Measurements from ENCODE around the gene RNF144A.

The RNF144A gene

GRCh38 chr2:6906165-6906741 is 11.0 kb upstream of the RNF144A start:
- no peak for DNase-seq (ENCODE audit: low read depth in 2 of 3, low spot score in 2 of 3)

- DNase-seq (ENCODE audit: low read depth in 2 of 3, low spot score in 2 of 3) = no peak
These were observed 8.9 kb upstream of the RNF144A start for GRCh38 chr2:6908291-6908690.

- DNase-seq (ENCODE audit: low read depth in 2 of 3, low spot score in 2 of 3) = no peak
These were observed 7.5 kb upstream of the RNF144A start for GRCh38 chr2:6909431-6910385.

GRCh38 chr2:6911721-6912120 is 5.5 kb upstream of the RNF144A start:
- no peak for DNase-seq (ENCODE audit: low read depth in 2 of 3, low spot score in 2 of 3)

- DNase-seq (ENCODE audit: low read depth in 2 of 3, low spot score in 2 of 3) = no peak
These were observed 3.6 kb upstream of the RNF144A start for GRCh38 chr2:6913415-6914157.

- no peak for DNase-seq (ENCODE audit: low read depth in 2 of 3, low spot score in 2 of 3)
These were observed 2.4 kb upstream of the RNF144A start for GRCh38 chr2:6914828-6915227.

- no peak for DNase-seq (ENCODE audit: low read depth in 2 of 3, low spot score in 2 of 3)
These were observed 1.8 kb upstream of the RNF144A start for GRCh38 chr2:6915399-6915798.

GRCh38 chr2:6916224-6916623 is 988 bp upstream of the RNF144A start:
- no peak for DNase-seq (ENCODE audit: low read depth in 2 of 3, low spot score in 2 of 3)

GRCh38 chr2:6916736-6917070 is 509 bp upstream of the RNF144A start:
- DNase-seq (ENCODE audit: low read depth in 2 of 3, low spot score in 2 of 3) = no peak

GRCh38 chr2:6917761-6918421 is 679 bp downstream of the RNF144A start:
- no peak for DNase-seq (ENCODE audit: low read depth in 2 of 3, low spot score in 2 of 3)

- DNase-seq (ENCODE audit: low read depth in 2 of 3, low spot score in 2 of 3) = no peak
These were observed 2.9 kb downstream of the RNF144A start for GRCh38 chr2:6919901-6920742.

- DNase-seq (ENCODE audit: low read depth in 2 of 3, low spot score in 2 of 3) = no peak
These were observed 3.5 kb downstream of the RNF144A start for GRCh38 chr2:6920743-6921064.

- DNase-seq (ENCODE audit: low read depth in 2 of 3, low spot score in 2 of 3) = no peak
These were observed 4.2 kb downstream of the RNF144A start for GRCh38 chr2:6921321-6921922.

- no peak for DNase-seq (ENCODE audit: low read depth in 2 of 3, low spot score in 2 of 3)
These were observed 5.0 kb downstream of the RNF144A start for GRCh38 chr2:6922201-6922656.

- no peak for DNase-seq (ENCODE audit: low read depth in 2 of 3, low spot score in 2 of 3)
These were observed 6.1 kb downstream of the RNF144A start for GRCh38 chr2:6923319-6923718.

GRCh38 chr2:6924101-6924923 is 7.1 kb downstream of the RNF144A start:
- DNase-seq (ENCODE audit: low read depth in 2 of 3, low spot score in 2 of 3) = no peak

GRCh38 chr2:6924924-6925409 is 7.8 kb downstream of the RNF144A start:
- no peak for DNase-seq (ENCODE audit: low read depth in 2 of 3, low spot score in 2 of 3)

GRCh38 chr2:6926071-6926732 is 9.0 kb downstream of the RNF144A start:
- no peak for DNase-seq (ENCODE audit: low read depth in 2 of 3, low spot score in 2 of 3)

GRCh38 chr2:6927186-6927585 is 10.0 kb downstream of the RNF144A start:
- DNase-seq (ENCODE audit: low read depth in 2 of 3, low spot score in 2 of 3) = no peak

All from activated CD8-positive, alpha-beta memory T cell treated with anti-CD3 and anti-CD28 coated beads for 48 hours (primary cell).